GM18870 (cell line): ENCODE data around the gene NAPEPLD.
"Not testable (repeated sequence)": the region's sequence is repeated elsewhere in the genome, so short reads cannot be mapped to it uniquely, and the experiment has no call there.

Source experiments
- ATAC-seq: cut with Tn5 transposase; IDR thresholded peaks from one replicate; pipeline ENCODE4 v1.9.1; 2021; ENCODE audit warnings: moderate library complexity; ENCODE audit not compliant: unreplicated experiment

NAPEPLD gene

GRCh38 chr7:103148994-103149807 lies at the start of gene NAPEPLD:
Gene NAPEPLD, minus strand, starts transcription at chr7:103149099. Its CDS starts 20,323 bp downstream, at chr7:103128776.
- peak; percentile 85 for ATAC-seq

GRCh38 chr7:103198079-103198478 lies 49.2 kb upstream of the NAPEPLD start:
- not testable (repeated sequence) for ATAC-seq

- ATAC-seq, result not testable (repeated sequence)
Measured at GRCh38 chr7:103195364-103195763, 46.5 kb upstream of the NAPEPLD start.

GRCh38 chr7:103172415-103173146 lies 23.7 kb upstream of the NAPEPLD start:
- not testable (repeated sequence) for ATAC-seq

GRCh38 chr7:103171695-103172414 lies 23.0 kb upstream of the NAPEPLD start:
- ATAC-seq, result not testable (repeated sequence)

DNA sequence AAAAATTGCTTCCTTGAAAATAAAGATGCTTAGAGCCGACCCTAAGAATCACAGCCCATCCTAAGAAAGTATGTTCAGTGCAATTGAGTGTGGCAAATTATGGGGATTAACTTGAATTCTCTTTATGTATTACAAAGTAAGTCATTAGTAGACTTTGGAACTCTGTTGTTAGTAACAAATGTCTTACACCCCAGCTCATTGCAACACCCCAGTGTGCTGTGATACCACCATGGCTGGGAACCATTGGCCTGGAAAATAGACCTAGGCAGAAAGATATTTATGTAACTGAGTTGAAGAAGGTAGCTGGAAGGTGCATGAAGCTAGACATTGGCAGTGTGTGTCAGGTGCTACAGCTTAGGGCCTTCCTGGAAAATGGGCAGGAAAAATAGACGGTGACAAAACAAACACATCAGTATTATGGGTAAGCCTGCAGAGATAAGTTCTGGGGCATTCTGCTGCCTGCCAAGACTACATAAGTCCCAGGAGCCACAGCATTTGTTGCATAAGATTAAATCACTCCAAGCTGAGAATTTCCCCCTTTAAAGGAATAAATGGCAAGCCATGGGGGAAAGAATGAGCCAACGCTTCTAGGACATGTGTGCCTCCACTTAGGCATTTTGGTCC lies 18.1 kb upstream of the NAPEPLD start:
- not testable (repeated sequence) for ATAC-seq

DNA sequence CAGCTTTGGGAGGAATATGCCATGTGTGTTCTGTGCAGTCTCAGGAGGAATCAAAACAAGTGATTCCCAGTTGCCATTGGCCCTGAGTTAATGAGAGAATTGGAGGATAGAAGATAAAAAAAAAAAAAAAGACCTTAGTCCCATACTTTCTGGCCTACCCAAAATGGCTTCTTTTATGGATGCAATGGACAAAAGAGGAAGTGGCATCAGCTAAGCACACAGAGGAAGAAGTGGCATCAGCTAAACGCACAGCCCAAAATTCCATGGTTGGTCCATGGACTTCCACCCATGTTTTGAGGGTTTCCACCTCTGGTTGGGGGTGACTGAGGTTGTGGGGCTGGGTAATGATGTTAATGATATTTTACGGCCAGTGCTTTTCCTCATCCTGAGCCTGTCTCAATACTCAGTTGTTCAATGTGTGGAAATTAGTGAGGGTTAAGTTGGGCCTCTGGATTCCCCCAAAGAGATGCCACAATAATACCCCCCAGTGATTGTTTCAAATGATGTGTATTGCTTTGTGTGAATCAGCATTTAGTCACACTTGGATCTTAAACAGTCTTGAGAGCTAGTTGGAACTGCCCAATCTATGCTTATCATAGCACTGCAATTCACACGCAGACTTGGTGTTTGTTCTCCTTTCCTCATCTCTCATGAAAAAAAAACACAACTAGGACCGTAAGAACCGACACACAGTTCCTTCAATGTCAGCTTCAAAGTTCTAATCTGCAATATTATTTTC lies 14.4 kb upstream of the NAPEPLD start:
- ATAC-seq, result not testable (repeated sequence)

DNA sequence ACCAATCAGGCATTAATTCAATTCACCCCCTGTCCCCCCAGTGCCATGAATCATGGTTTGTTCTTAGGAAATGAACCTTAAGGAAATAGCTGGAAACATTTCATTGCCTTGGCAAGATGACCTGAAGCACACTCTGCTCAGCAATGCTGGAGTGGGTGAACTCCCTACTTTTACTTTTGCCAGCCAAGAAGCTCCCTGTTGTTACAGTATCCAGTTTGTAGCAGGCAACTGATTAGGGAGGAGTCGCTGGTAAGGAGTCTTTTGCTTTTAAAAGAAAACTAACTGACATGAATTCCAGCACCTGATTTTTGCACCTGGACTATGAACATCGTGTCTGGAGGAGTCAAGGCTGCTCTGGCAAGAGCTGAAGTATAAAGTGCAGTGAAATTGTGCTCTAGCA lies 13.7 kb upstream of the NAPEPLD start:
- not testable (repeated sequence) for ATAC-seq

- ATAC-seq, result not testable (repeated sequence)
Measured at GRCh38 chr7:103161998-103162616, 13.2 kb upstream of the NAPEPLD start.

GRCh38 chr7:103159072-103159471 lies 10.2 kb upstream of the NAPEPLD start:
- not testable (repeated sequence) for ATAC-seq

- not testable (repeated sequence) for ATAC-seq
Measured at GRCh38 chr7:103155331-103156024, 6.6 kb upstream of the NAPEPLD start.

- no peak for ATAC-seq
Measured at GRCh38 chr7:103154042-103154441, 5.1 kb upstream of the NAPEPLD start.

- ATAC-seq, result not testable (repeated sequence)
Measured at GRCh38 chr7:103152744-103153617, 4.1 kb upstream of the NAPEPLD start.

DNA sequence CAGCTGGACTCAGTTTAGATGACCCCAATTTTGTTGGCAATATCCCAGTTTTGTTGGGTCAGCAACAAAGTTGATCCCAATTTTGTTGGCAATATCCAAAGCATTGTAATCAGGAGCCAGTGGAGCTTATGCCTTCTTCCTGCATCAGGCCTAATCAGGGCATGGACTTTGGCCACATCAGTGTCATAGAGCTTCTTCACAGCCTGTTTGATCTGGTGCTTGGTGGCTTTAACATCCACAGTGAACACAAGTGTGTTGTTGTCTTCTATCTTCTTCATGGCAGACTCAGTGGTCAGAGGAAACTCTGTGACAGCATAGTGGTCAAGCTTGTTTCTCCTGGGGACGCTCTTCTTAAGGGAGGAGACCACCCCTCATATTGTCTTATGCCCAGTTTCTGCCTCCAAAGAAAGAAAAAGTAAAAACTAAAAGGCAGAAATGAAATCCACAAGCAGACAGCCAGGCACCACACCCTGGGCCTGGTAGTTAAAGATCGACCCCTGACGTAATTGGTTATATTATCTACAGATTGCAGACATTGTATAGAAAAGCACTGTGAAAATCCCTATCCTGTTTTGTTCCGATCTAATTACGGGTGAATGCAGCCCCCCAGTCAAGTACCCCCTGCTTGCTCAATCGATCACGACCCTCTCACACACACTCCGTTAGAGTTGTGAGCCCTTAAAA lies 3.2 kb upstream of the NAPEPLD start:
- not testable (repeated sequence) for ATAC-seq

DNA sequence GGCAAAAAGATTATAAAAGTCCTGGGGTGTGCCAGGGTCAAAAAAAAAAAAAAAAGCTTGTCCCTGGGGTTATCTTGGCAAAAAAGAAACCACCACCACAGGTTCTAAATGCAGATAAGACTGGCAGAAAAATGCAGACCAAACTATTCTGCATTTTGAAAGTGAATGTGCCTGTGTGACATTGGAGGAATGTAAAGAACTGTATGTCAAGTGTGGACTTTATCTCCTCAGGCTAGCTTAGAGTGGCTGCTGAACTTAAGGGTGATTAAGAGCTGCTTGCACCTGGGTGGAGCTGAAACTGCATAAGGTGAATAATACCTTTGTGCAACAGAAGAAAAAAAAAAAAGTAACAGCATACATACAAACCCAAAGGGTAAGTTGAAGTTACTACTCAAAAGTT lies 1.3 kb upstream of the NAPEPLD start:
- ATAC-seq, result no peak

DNA sequence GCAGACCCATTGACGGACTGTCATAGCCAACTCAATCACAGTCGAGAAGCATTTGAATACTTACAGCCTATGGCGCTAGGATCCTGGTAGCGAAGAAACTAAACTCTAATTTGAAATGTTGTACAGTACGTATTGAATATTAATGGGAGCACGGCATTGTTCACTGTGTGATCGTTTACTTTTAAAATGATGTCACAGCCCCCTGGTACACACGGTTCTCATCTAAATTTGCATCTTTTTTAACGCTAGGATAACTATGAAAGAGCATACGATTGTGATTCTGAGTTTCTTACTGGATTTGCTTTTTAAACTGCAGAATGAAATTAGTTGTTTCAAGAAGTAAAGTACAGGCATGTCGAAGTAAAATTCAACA lies 895 bp upstream of the NAPEPLD start:
- ATAC-seq, result no peak

GRCh38 chr7:103148131-103148993 lies 537 bp downstream of the NAPEPLD start:
- no peak for ATAC-seq
